Neural cell (in vitro differentiated cells): ENCODE results near the gene LZTS2. TPM values are rescaled to one million over a fixed set of nuclear protein-coding genes. Genes with fewer than 3 reads are reported as not detected.
A peak's percentile ranks its signal among the peaks of the same experiment; 100 is the strongest.

Experiments used
- H2AFZ ChIP-seq: fragments of 200-600, 300-800 bp; sonication (generic), shearing (Covaris generic); 2 replicates; pipeline ENCODE4 v1.6.0; 2014; ENCODE audit warnings: low read depth, mild to moderate bottlenecking, antibody characterized with exemption, low read length, moderate library complexity
- H3F3A ChIP-seq: fragments of 200-600 bp; shearing (Covaris generic); 2 replicates; pipeline ENCODE4 v1.6.1; 2016; ENCODE audit warnings: mild to moderate bottlenecking, moderate library complexity, mixed read lengths, antibody characterized with exemption, low read length; ENCODE audit not compliant: insufficient read depth, poor library complexity, severe bottlenecking
- H3K27ac ChIP-seq: fragments of 200-600, 300-800 bp; sonication (generic), shearing (Covaris generic); 2 replicates; pipeline ENCODE4 v1.5.1; 2014; ENCODE audit warnings: mild to moderate bottlenecking, low read length, moderate library complexity
- H3K27me3 ChIP-seq: fragments of 300-800, 200-600 bp; sonication (generic), shearing (Covaris generic); 2 replicates; pipeline ENCODE4 v1.6.0; 2014; ENCODE audit warnings: mild to moderate bottlenecking, low read depth, low read length, moderate library complexity; ENCODE audit not compliant: insufficient read depth
- H3K36me3 ChIP-seq: fragments of 300-800, 200-600 bp; sonication (generic), shearing (Covaris generic); 2 replicates; pipeline ENCODE4 v1.5.1; 2014; ENCODE audit warnings: mild to moderate bottlenecking, antibody characterized with exemption, low read length, moderate library complexity; ENCODE audit not compliant: insufficient read depth
- H3K4me2 ChIP-seq: fragments of 300-800, 200-600 bp; sonication (generic), shearing (Covaris generic); 2 replicates; pipeline ENCODE4 v1.6.0; 2014; ENCODE audit warnings: mild to moderate bottlenecking, low read length
- H3K4me3 ChIP-seq: fragments of 300-800, 200-600 bp; sonication (generic), shearing (Covaris generic); 2 replicates; pipeline ENCODE4 v1.5.1; 2014; ENCODE audit warnings: mild to moderate bottlenecking, low read length, moderate library complexity
- H3K79me2 ChIP-seq: fragments of 200-600 bp; shearing (Covaris generic); replicated peaks from 2 replicates; pipeline ENCODE4 v1.6.0; 2014; ENCODE audit warnings: mild to moderate bottlenecking, low read length, moderate library complexity; ENCODE audit not compliant: insufficient read depth
- H3K9ac ChIP-seq: fragments of 300-800, 200-600 bp; sonication (generic), shearing (Covaris generic); 2 replicates; pipeline ENCODE4 v1.6.1; 2016; ENCODE audit warnings: mild to moderate bottlenecking, low read length, mixed read lengths
- H3K9me2 ChIP-seq: fragments of 200-600 bp; shearing (Covaris generic); 2 replicates; pipeline ENCODE4 v1.6.1; 2016; ENCODE audit warnings: mild to moderate bottlenecking, low read length, mixed read lengths; ENCODE audit not compliant: insufficient read depth
- H3K9me3 ChIP-seq: fragments of 200-600, 300-800 bp; sonication (generic), shearing (Covaris generic); 2 replicates; pipeline ENCODE4 v1.6.1; 2016; ENCODE audit warnings: mild to moderate bottlenecking, mixed run types, low read length, moderate library complexity, mixed read lengths
- H4K20me1 ChIP-seq: fragments of 200-600 bp; shearing (Covaris generic); 2 replicates; pipeline ENCODE4 v1.6.1; 2016; ENCODE audit warnings: mild to moderate bottlenecking, mixed run types; ENCODE audit not compliant: insufficient read depth
- EP300 ChIP-seq: fragments of 450-650 bp; conservative IDR thresholded peaks from 2 replicates; pipeline ENCODE4 v1.6.1; 2014; ENCODE audit warnings: antibody characterized with exemption, mild to moderate bottlenecking, moderate library complexity; ENCODE audit not compliant: poor library complexity, severe bottlenecking
- EZH2 ChIP-seq: fragments of 200-600, 300-800 bp; shearing (Covaris generic), sonication (generic); IDR thresholded peaks from 2 replicates; pipeline ENCODE4 v1.6.1; 2014; ENCODE audit warnings: antibody characterized with exemption, low read length, borderline replicate concordance, mild to moderate bottlenecking; ENCODE audit not compliant: insufficient read depth, poor library complexity, severe bottlenecking
- MXI1 ChIP-seq: fragments of 450-650 bp; conservative IDR thresholded peaks from 2 replicates; pipeline ENCODE4 v1.6.1; 2014; ENCODE audit warnings: antibody characterized with exemption, mild to moderate bottlenecking; ENCODE audit not compliant: poor library complexity, severe bottlenecking
- POLR2AphosphoS5 ChIP-seq: IDR thresholded peaks from 2 replicates; pipeline ENCODE4 v1.6.1; 2012
- RAD21 ChIP-seq: fragments of 450-650 bp; conservative IDR thresholded peaks from 2 replicates; pipeline ENCODE4 v1.6.1; 2014; ENCODE audit warnings: antibody characterized with exemption, mild to moderate bottlenecking, moderate library complexity
- SMC3 ChIP-seq: fragments of 450-650 bp; conservative IDR thresholded peaks from 2 replicates; pipeline ENCODE4 v1.6.1; 2014; ENCODE audit warnings: antibody characterized with exemption, mild to moderate bottlenecking, moderate library complexity; ENCODE audit not compliant: poor library complexity
- TAF1 ChIP-seq: IDR thresholded peaks from 2 replicates; pipeline ENCODE4 v1.6.1; 2012; ENCODE audit warnings: low read depth
- polyA plus RNA-seq: library from polyadenylated mRNA; depleted of rRNA; stranded (reverse); fragments of >200 nt; gene quantifications from 2 replicates; pipeline ENCODE4 v1.2.3, GENCODE V29; 2014
- TF ChIP-seq, protein P1 (sequence below): IDR thresholded peaks from 2 replicates; pipeline ENCODE4 v1.6.1; 2012; ENCODE audit warnings: borderline replicate concordance
- TF ChIP-seq, protein P2 (sequence below): fragments of 450-650 bp; IDR thresholded peaks from 2 replicates; pipeline ENCODE4 v1.5.1; 2014; ENCODE audit warnings: antibody characterized with exemption, mild to moderate bottlenecking, moderate library complexity; ENCODE audit not compliant: poor library complexity, severe bottlenecking

The LZTS2 gene
- polyA plus RNA-seq, 1 donor from 2014 or later, result 40.1 TPM

DNA sequence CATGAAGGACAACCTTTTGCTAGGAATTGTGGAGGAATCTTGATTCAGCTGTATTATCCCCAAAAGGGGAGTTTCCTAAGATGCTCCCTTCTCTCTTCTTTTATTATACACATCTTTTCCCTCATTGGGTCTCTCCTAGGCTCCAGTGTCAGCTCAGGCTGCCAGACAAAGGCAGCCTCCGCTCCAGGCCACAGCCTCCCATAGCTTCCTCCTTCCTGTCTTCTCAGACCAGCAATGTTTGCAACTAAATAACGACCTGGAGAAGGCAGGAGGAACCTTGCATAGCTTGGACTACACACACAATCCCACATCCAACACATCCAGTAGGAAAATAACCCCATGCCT lies 43.7 kb downstream of the LZTS2 start:
- Histone ChIP-seq H3K4me3 (peak overlapping the region; percentile 63), H3K9ac (peak overlapping the region; percentile 71), H3K79me2 (no peaks in the 10 kb centered on the region), H3K4me2 (peak overlapping the region; percentile 69), H3K9me3 (no peaks in the 10 kb centered on the region), H3F3A (peaks cover 4% of the 10 kb centered on the region), H3K9me2 (no peaks in the 10 kb centered on the region), H4K20me1 (no peaks in the 10 kb centered on the region), H2AFZ (peak overlapping the region; percentile 86), H3K36me3 (no peaks in the 10 kb centered on the region), H3K27ac (peak overlapping the region; percentile 76), H3K27me3 (peaks cover 30% of the 10 kb centered on the region)
- no peak for TF ChIP-seq EZH2
- TF ChIP-seq TAF1, result no peak
- TF ChIP-seq MXI1, result no peak
- no peak for TF ChIP-seq RAD21
- no peak for TF ChIP-seq EP300
- TF ChIP-seq SMC3, result no peak
- TF ChIP-seq, protein P1, sequence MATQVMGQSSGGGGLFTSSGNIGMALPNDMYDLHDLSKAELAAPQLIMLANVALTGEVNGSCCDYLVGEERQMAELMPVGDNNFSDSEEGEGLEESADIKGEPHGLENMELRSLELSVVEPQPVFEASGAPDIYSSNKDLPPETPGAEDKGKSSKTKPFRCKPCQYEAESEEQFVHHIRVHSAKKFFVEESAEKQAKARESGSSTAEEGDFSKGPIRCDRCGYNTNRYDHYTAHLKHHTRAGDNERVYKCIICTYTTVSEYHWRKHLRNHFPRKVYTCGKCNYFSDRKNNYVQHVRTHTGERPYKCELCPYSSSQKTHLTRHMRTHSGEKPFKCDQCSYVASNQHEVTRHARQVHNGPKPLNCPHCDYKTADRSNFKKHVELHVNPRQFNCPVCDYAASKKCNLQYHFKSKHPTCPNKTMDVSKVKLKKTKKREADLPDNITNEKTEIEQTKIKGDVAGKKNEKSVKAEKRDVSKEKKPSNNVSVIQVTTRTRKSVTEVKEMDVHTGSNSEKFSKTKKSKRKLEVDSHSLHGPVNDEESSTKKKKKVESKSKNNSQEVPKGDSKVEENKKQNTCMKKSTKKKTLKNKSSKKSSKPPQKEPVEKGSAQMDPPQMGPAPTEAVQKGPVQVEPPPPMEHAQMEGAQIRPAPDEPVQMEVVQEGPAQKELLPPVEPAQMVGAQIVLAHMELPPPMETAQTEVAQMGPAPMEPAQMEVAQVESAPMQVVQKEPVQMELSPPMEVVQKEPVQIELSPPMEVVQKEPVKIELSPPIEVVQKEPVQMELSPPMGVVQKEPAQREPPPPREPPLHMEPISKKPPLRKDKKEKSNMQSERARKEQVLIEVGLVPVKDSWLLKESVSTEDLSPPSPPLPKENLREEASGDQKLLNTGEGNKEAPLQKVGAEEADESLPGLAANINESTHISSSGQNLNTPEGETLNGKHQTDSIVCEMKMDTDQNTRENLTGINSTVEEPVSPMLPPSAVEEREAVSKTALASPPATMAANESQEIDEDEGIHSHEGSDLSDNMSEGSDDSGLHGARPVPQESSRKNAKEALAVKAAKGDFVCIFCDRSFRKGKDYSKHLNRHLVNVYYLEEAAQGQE, result no peak
- no peak for TF ChIP-seq POLR2AphosphoS5
- TF ChIP-seq, protein P2, sequence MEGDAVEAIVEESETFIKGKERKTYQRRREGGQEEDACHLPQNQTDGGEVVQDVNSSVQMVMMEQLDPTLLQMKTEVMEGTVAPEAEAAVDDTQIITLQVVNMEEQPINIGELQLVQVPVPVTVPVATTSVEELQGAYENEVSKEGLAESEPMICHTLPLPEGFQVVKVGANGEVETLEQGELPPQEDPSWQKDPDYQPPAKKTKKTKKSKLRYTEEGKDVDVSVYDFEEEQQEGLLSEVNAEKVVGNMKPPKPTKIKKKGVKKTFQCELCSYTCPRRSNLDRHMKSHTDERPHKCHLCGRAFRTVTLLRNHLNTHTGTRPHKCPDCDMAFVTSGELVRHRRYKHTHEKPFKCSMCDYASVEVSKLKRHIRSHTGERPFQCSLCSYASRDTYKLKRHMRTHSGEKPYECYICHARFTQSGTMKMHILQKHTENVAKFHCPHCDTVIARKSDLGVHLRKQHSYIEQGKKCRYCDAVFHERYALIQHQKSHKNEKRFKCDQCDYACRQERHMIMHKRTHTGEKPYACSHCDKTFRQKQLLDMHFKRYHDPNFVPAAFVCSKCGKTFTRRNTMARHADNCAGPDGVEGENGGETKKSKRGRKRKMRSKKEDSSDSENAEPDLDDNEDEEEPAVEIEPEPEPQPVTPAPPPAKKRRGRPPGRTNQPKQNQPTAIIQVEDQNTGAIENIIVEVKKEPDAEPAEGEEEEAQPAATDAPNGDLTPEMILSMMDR, result no peak

DNA sequence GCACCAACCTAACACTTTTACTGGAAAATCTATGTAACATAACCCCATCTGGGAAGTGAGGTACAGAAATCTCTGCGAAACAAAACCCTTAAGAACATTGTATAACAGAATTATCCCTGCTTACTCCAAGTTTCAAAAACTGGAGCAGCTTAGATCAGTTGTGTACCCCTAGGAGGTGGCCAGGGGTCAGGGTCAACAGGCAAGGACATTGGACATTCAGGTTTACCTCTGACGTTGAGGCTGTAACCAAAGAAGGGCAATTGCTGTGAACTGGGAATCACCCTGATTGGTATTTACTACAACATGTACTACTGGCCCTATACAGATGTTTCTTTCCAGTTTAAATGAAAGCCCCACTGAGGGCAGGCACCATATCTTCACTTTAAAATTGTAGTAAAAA lies 44.5 kb downstream of the LZTS2 start:
- H3K9me3 ChIP-seq, result no peaks in the 10 kb centered on the region
- no peak overlapping the region for H3K4me2 ChIP-seq
- no peaks in the 10 kb centered on the region for H3K9me2 ChIP-seq
- H3K27ac ChIP-seq, result no peak overlapping the region
- no peak for TF ChIP-seq RAD21
- no peak for TF ChIP-seq MXI1
- TF ChIP-seq, protein P1, result no peak
- TF ChIP-seq SMC3, result no peak
- no peak for TF ChIP-seq EZH2
- no peak for TF ChIP-seq POLR2AphosphoS5
- TF ChIP-seq, protein P2, result no peak
- TF ChIP-seq EP300, result no peak
- no peak for TF ChIP-seq TAF1
- peaks cover 4% of the 10 kb centered on the region for H3F3A ChIP-seq
- H3K36me3 ChIP-seq, result no peaks in the 10 kb centered on the region
- H3K4me3 ChIP-seq, result no peak overlapping the region
- H2AFZ ChIP-seq, result peak overlapping the region; percentile 86
- peaks cover 38% of the 10 kb centered on the region for H3K27me3 ChIP-seq
- no peaks in the 10 kb centered on the region for H4K20me1 ChIP-seq
- no peaks in the 10 kb centered on the region for H3K79me2 ChIP-seq
- H3K9ac ChIP-seq, result no peak overlapping the region
